Heart right ventricle (tissue), 16 donors: ENCODE measurements around the gene RPL35A. TPM values are rescaled to one million over a fixed set of nuclear protein-coding genes. Genes with fewer than 3 reads are reported as not detected.
A peak's percentile ranks its signal among the peaks of the same experiment; 100 is the strongest.

ENCODE experiments used
- ATAC-seq, 8 donors: fragments of 200-7000 bp; cut with Tn5 transposase; one replicate each; pipeline ENCODE4 v1.9.1; 2020; ENCODE audit warnings: mild to moderate bottlenecking in 8 of 8, moderate library complexity in 8 of 8, moderate number of reproducible peaks in 1 of 8
- DNase-seq, 2 donors: peaks; one replicate each; pipeline ENCODE4 v3.0.0-alpha.2; 2020
- H3K27ac ChIP-seq, 10 donors: fragments of 200-600 bp; sonication (generic) in 2 of 10; one replicate each; pipeline versions ENCODE4 v1.5.0 to v1.8.0; 2020 to 2022; ENCODE audit warnings: mild to moderate bottlenecking in 3 of 10
- H3K27me3 ChIP-seq, 7 donors: fragments of 200-600 bp; one replicate each; pipeline ENCODE4 v1.8.0; 2021 to 2022; ENCODE audit warnings: mild to moderate bottlenecking in 2 of 7
- H3K36me3 ChIP-seq, 9 donors: fragments of 200-600 bp; sonication (generic) in 1 of 9; one replicate each; pipeline versions ENCODE4 v1.5.0 to v1.8.0; 2020 to 2022; ENCODE audit warnings: mild to moderate bottlenecking in 2 of 9
- H3K4me1 ChIP-seq, 9 donors: fragments of 200-600 bp; sonication (generic) in 1 of 9; one replicate each; pipeline versions ENCODE4 v1.5.0 to v1.8.0; 2020 to 2022; ENCODE audit warnings: mild to moderate bottlenecking in 4 of 9
- H3K4me3 ChIP-seq, 10 donors: fragments of 200-600 bp; sonication (generic) in 2 of 10; one replicate each; pipeline versions ENCODE4 v1.5.0 to v1.8.0; 2020 to 2022; ENCODE audit warnings: mild to moderate bottlenecking in 7 of 10, moderate library complexity in 2 of 10
- H3K9me3 ChIP-seq, 11 donors: fragments of 200-600 bp in 10 of 11; sonication (generic) in 2 of 11; one replicate each; pipeline versions ENCODE4 v1.5.0 to v1.8.0; 2013 to 2022; ENCODE audit warnings: mild to moderate bottlenecking in 2 of 11, control low read depth in 1 of 11, moderate library complexity in 1 of 11
- CTCF ChIP-seq, 9 donors: fragments of 200-600 bp; sonication (generic) in 2 of 9; IDR thresholded peaks; one replicate each; pipeline versions ENCODE4 v1.5.0 to v1.8.0; 2021 to 2022; ENCODE audit warnings: antibody characterized with exemption in 9 of 9, mild to moderate bottlenecking in 5 of 9, moderate library complexity in 1 of 9
- WGBS, 2 donors: extraction: QIAGEN DNeasy Blood & Tissue Kit; methylation state at CpG; one replicate each; pipeline ENCODE4 v1.1.7; 2013; ENCODE audit warnings: inconsistent platforms in 1 of 2; 5-methylcytosine and 5-hydroxymethylcytosine counted together
- intact Hi-C, 10 donors: fragments of 100-400 bp; cut with DNase I; formaldehyde crosslinking; loops; one replicate each; pipeline versions ENCODE4 v1.11.1 to v1.14.2; 2022
- polyA plus RNA-seq, 2 donors: library from polyadenylated mRNA; stranded (reverse); fragments of 200-250 nt; gene quantifications; one replicate each; pipeline ENCODE4 v1.2.3, GENCODE V29; 2013
- total RNA-seq, 10 donors: library from RNA; stranded (reverse); fragmentation: NEBNext Ultra II Directional in 3 of 10; extraction: Animal tissue kit (Norgen Biotek cat#: 25700) in 3 of 10; gene quantifications; one replicate each; pipeline versions ENCODE4 v1.2.1 to v1.2.4, GENCODE V29; 2021 to 2023
- donor health status: Arrhythmogenic right ventricular cardiomyopathy.
- donor health status: ischemic (EF 13 %, LVEDD 7.1; RV severe dilation, severe dysfunction).
- donor health status: healthy with polysubstance abuse.
- donor health status: DM: no; HTN: yes; CAD: no.
- donor health status: DM: no; HTN: no; CAD: no.
- donor health status: ischemic (EF 25% LVEDD 6.9; RV normal size, moderate dysfunction).
- donor health status: ischemic (EF 25% LVEDD 5.7; RV mildly dilated, moderate dysfunction).
- donor health status: healthy.
- donor health status: DM: yes; HTN: yes; CAD: no.
- donor health status: Ischemic cardiomyopathy.
- donor health status: ischemic (EF 35%, LVEDD 5.7; RV mildly dilated, moderate dysfunction).
- donor health status: nonischemic (EF 11% LVEDD 7.7; RV severe dilation, severe dysfunction).
- donor health status: DM: yes; HTN: yes; CAD: no.
- donor health status: PGD.
- donor health status: ischemic (EF 29% LVEDD 5.4; RV normal size, mild dysfunction).
- donor health status: nonischemic (EF 23%, LVEDD 6.1; RV moderate dilation, normal function).

The RPL35A gene
- total and polyA plus RNA-seq, 12 donors = 674 to 1,493 (median 798) TPM

GRCh38 chr3:197950677-197951061 lies 679 bp downstream of the RPL35A start:
- TF ChIP-seq CTCF (IDR thresholded peaks at IDR 0.05) = no peak
- WGBS, 2 donors = 1 to 2% methylated on average over 11 of the region's 11 CpGs
- intact Hi-C loops = loop anchor here in 1 of 10 donors (1.0 kb wide), 1 partner anchor 10 kb away; the partner anchor contains the start of gene LMLN

GRCh38 chr3:197951392-197951990 lies 1.5 kb downstream of the RPL35A start:
- ATAC-seq = no peak
- Histone ChIP-seq H3K4me3 (peak overlapping the region in 9 of 10 donors; percentile 45 to 84 (median 70)), H3K4me1 (peaks cover 12 to 56% (median 47%) of the 10 kb centered on the region in 9 donors), H3K9me3 (no peaks in the 10 kb centered on the region), H3K27me3 (no peaks in the 10 kb centered on the region), H3K36me3 (peaks cover 0 to 57% (median 41%) of the 10 kb centered on the region in 9 donors), H3K27ac (peak overlapping the region in 5 of 10 donors; percentile 76 to 94 (median 87))
- TF ChIP-seq CTCF (IDR thresholded peaks at IDR 0.05) = no peak
- WGBS, 2 donors = 84 to 85% methylated on average over 21 of the region's 21 CpGs
- intact Hi-C loops = loop anchor here in 1 of 10 donors (1.0 kb wide), 1 partner anchor 9 kb away; the partner anchor contains the start of gene LMLN
- DNase-seq = no peak

More at GRCh38 chr3:197950677-197951061, 679 bp downstream of the RPL35A start:
- peaks cover 0 to 49% (median 32%) of the 10 kb centered on the region in 9 donors for H3K36me3 ChIP-seq
- DNase-seq (no peak), ATAC-seq (no peak)
- H3K27ac ChIP-seq = peak overlapping the region; percentile 76 to 94 (median 86)
- H3K4me3 ChIP-seq = peak overlapping the region; percentile 45 to 84 (median 69)
- no peaks in the 10 kb centered on the region for H3K27me3 ChIP-seq
- H3K9me3 ChIP-seq = no peaks in the 10 kb centered on the region
- peaks cover 12 to 51% (median 47%) of the 10 kb centered on the region in 9 donors for H3K4me1 ChIP-seq

DNA sequence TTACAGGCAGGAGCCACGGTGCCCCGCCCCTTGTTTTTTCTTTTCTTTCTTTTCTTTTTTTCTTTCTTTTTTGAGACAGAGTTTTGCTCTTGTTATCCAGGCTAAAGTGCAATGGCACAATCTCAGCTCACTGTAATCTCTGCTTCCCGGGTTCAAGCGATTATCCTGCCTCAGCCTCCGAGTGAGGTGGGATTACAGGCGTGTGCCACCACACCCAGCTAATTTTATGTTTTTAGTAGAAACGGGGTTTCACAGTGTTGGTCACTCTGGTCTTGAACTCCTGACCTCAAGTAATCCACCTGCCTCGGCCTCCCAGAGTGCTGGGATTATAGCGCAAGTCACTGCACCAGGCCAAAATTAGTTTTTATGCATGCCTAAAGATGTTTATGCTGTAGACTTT lies 2.5 kb downstream of the RPL35A start:
- no peaks in the 10 kb centered on the region for H3K27me3 ChIP-seq
- TF ChIP-seq CTCF (IDR thresholded peaks at IDR 0.05) = no peak
- no peaks in the 10 kb centered on the region for H3K9me3 ChIP-seq
- peak overlapping the region in 4 of 10 donors; percentile 22 to 78 (median 60) for H3K27ac ChIP-seq
- ATAC-seq = no peak
- intact Hi-C loops = no loop called here
- no peak for DNase-seq
- peaks cover 12 to 66% (median 51%) of the 10 kb centered on the region in 9 donors for H3K4me1 ChIP-seq
- 90 to 94% methylated on average over 9 of the region's 9 CpGs for WGBS, 2 donors
- H3K4me3 ChIP-seq = no peak overlapping the region
- H3K36me3 ChIP-seq = peaks cover 0 to 64% (median 43%) of the 10 kb centered on the region in 9 donors

- Histone ChIP-seq H3K9me3 (no peaks in the 10 kb centered on the region), H3K36me3 (peaks cover 0 to 70% (median 43%) of the 10 kb centered on the region in 9 donors), H3K27me3 (no peaks in the 10 kb centered on the region), H3K4me1 (peaks cover 12 to 75% (median 55%) of the 10 kb centered on the region in 9 donors), H3K27ac (peak overlapping the region; percentile 15 to 78 (median 60)), H3K4me3 (peak overlapping the region in 2 of 10 donors; percentile 9)
- WGBS, 2 donors = 34 to 39% methylated on average over 6 of the region's 6 CpGs
- TF ChIP-seq CTCF (IDR thresholded peaks at IDR 0.05) = no peak
- DNase-seq (no peak), ATAC-seq (no peak)
- intact Hi-C loops = no loop called here
These were observed 3.3 kb downstream of the RPL35A start for GRCh38 chr3:197953325-197953724.
